GM19463 (cell line): Measurements from ENCODE around the gene RASA3.

Experiments
- ATAC-seq: cut with Tn5 transposase; IDR thresholded peaks from one replicate; pipeline ENCODE4 v1.9.1; 2021; ENCODE audit warnings: mild to moderate bottlenecking, moderate library complexity; ENCODE audit not compliant: unreplicated experiment

RASA3 gene

GRCh38 chr13:114010401-114011101 is 121.9 kb downstream of the RASA3 start:
- no peak for ATAC-seq

- ATAC-seq, result no peak
Measured at GRCh38 chr13:114009590-114010400, 122.6 kb downstream of the RASA3 start.

- ATAC-seq, result no peak
Measured at GRCh38 chr13:114008964-114009589, 123.3 kb downstream of the RASA3 start.

- ATAC-seq, result no peak
Measured at GRCh38 chr13:114007566-114007965, 124.9 kb downstream of the RASA3 start.

GRCh38 chr13:114005206-114005724 is 127.2 kb downstream of the RASA3 start:
- ATAC-seq, result no peak

GRCh38 chr13:114004420-114005205 is 127.8 kb downstream of the RASA3 start:
- ATAC-seq, result no peak

GRCh38 chr13:114002771-114003321 is 129.6 kb downstream of the RASA3 start:
- no peak for ATAC-seq

- ATAC-seq, result no peak
Measured at GRCh38 chr13:114002009-114002544, 130.3 kb downstream of the RASA3 start.

GRCh38 chr13:114001331-114002008 is 131.0 kb downstream of the RASA3 start:
- ATAC-seq, result no peak

GRCh38 chr13:114000151-114001040 is 132.0 kb downstream of the RASA3 start:
- ATAC-seq, result no peak

GRCh38 chr13:113999618-113999910 is 132.9 kb downstream of the RASA3 start:
- ATAC-seq, result no peak

- ATAC-seq, result no peak
Measured at GRCh38 chr13:113998781-113999617, 133.4 kb downstream of the RASA3 start.

- no peak for ATAC-seq
Measured at GRCh38 chr13:113997845-113998751, 134.3 kb downstream of the RASA3 start.

GRCh38 chr13:113996912-113997745 is 135.3 kb downstream of the RASA3 start:
- ATAC-seq, result no peak

GRCh38 chr13:113996081-113996911 is 136.1 kb downstream of the RASA3 start:
- ATAC-seq, result no peak
